Gastroesophageal sphincter (tissue), 3 donors: ENCODE results near the gene DOC2A.

Experiments used
- EP300 ChIP-seq: sonication (generic); formaldehyde crosslinking; IDR thresholded peaks from one replicate; pipeline ENCODE4 v1.6.1; 2017; ENCODE audit warnings: antibody characterized with exemption, mild to moderate bottlenecking
- POLR2A ChIP-seq, 2 donors: fragments of 450-650 bp; IDR thresholded peaks; one replicate each; pipeline ENCODE4 v1.6.1; 2017; ENCODE audit warnings: antibody characterized with exemption in 2 of 2, mild to moderate bottlenecking in 2 of 2, moderate library complexity in 1 of 2
- POLR2AphosphoS5 ChIP-seq: sonication (generic); formaldehyde crosslinking; IDR thresholded peaks from one replicate; pipeline ENCODE4 v1.6.1; 2017; ENCODE audit warnings: antibody characterized with exemption
- TF ChIP-seq, protein P1 (sequence below), 4 experiments: fragments of 200-600 bp in 2 of 4; fragments of 450-650 bp in 2 of 4; sonication (generic) in 1 of 4; IDR thresholded peaks; one replicate each; pipeline ENCODE4 v1.5.1; 2017 to 2019; ENCODE audit warnings: antibody characterized with exemption in 4 of 4, mild to moderate bottlenecking in 2 of 4, moderate library complexity in 2 of 4

GRCh38 chr16:30030011-30030685 is 19.3 kb upstream of the DOC2A start:
- TF ChIP-seq, protein P1, sequence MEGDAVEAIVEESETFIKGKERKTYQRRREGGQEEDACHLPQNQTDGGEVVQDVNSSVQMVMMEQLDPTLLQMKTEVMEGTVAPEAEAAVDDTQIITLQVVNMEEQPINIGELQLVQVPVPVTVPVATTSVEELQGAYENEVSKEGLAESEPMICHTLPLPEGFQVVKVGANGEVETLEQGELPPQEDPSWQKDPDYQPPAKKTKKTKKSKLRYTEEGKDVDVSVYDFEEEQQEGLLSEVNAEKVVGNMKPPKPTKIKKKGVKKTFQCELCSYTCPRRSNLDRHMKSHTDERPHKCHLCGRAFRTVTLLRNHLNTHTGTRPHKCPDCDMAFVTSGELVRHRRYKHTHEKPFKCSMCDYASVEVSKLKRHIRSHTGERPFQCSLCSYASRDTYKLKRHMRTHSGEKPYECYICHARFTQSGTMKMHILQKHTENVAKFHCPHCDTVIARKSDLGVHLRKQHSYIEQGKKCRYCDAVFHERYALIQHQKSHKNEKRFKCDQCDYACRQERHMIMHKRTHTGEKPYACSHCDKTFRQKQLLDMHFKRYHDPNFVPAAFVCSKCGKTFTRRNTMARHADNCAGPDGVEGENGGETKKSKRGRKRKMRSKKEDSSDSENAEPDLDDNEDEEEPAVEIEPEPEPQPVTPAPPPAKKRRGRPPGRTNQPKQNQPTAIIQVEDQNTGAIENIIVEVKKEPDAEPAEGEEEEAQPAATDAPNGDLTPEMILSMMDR (IDR thresholded peaks at IDR 0.05) = no peak
- no peak for TF ChIP-seq POLR2A (IDR thresholded peaks at IDR 0.05)
- TF ChIP-seq EP300 = no peak
- TF ChIP-seq POLR2AphosphoS5 = no peak
